ENCODE data around the gene SLC9A9.
A peak's percentile ranks its signal among the peaks of the same experiment; 100 is the strongest.
"Not testable (repeated sequence)": the region's sequence is repeated elsewhere in the genome, so short reads cannot be mapped to it uniquely, and the experiment has no call there.

Gene SLC9A9

DNA sequence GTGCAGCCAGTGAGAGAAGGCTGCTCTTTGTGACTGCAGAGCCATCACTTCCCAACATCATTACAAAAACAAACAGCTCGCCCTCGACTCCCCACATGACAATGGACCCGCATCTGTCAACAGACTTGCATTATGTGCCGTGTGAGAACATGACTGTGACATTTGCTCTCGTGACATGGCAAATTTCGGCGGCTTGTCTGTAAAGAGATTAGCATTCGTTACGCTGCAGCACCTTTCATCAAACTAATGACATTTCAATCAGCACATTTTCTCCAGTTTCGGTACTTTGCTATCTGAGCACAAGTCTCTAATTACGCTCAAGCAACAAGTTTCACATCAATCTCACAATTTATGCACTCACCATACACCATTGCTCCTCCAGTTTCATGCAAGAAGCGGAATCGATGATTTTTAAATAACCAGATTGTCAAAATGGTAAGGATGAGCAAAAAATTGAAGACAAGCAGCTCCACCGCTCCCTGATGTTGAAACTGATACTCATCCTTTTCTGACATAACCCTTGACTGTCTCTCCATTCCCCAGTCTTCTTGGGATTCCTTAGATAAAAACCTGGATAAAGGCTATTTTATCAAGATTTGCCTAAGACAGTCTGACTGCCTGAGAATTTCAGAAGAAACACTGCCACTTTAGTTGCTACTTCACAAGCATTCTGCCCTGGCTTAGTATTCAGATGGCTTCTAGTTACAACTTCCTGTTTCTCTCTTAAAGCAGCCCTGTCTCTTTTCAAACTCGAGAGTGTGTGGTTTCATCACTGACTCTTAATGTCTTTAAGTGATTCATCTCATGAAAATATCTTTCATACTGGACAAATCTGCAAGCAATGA is at the start of gene SLC9A9:
Gene SLC9A9, minus strand, starts transcription at position 682 of the 845 bp plus-strand sequence. Its CDS starts 146 bp downstream, at position 536.
- peak; percentile 53 for DNase-seq

DNA sequence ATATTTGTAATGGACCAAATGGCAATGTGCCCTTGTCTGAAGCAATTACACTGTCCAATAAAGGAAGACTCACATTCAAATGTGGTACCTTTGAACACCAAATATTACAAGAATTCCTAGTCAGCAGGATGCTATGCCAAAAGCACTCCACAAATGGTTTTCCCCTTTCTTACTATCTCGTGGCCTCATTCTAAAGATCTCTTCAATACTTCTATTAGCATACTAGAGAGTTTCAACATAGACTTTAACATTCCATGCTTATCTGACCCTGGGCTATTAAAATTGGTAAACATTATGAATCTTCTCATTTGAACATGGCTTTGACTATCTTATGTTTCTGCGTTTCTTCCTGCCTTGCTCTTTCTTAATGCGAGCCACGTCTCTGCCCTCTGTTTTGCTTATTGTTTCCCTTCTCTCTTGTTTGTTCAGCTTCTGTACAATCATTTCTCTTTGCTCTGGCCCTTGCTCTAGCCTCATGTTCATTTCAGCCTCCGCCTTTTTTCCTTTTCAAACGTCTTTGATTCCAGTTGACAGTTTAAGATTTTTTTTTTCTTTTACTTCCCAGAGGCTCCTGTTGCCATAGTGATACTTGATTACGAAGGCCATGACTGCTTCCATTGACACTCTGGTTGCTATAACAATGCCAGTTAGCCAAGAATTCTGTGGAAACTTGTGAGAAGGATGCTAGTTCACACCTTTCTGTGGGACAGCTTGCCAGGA is 49.5 kb upstream of the SLC9A9 start:
- no peak for DNase-seq

DNA sequence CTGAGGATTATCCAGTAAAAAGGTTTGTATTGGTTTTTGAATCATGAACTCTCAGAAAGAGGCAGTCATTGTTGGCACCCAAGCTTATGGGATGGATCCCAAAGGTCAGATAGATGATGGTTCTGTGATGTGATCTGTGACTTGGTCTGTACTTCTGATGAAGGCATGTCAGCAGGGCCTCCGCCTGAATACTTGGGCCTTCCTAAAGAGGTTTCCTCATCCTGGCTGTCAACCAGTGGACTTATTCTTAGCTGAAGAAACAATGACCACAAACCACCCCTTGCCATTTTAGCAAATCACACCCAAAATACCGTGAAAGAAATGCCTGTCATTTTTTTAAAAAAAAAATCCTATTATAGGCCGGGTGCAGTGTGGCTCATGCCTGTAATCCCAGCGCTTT is 48.2 kb upstream of the SLC9A9 start:
- no peak for DNase-seq

DNA sequence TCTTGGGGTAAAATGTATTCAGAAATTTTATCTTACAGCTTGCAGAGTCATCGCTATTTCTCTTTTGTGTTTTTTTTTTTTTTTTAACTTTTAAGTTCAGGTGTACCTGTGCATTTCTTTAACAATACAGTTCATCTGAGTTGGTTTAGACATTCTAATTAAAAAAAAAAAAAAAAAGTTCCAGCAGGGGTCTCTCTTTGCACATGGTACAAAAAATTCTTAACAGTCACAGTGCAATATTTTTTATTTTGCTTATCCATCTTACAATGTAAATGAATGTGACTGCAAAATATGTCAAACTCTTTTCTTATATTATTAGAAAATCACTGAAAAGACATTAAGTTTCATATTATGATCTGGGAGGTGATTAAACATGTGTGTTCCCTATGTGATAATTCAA is 47.5 kb upstream of the SLC9A9 start:
- DNase-seq = no peak

DNA sequence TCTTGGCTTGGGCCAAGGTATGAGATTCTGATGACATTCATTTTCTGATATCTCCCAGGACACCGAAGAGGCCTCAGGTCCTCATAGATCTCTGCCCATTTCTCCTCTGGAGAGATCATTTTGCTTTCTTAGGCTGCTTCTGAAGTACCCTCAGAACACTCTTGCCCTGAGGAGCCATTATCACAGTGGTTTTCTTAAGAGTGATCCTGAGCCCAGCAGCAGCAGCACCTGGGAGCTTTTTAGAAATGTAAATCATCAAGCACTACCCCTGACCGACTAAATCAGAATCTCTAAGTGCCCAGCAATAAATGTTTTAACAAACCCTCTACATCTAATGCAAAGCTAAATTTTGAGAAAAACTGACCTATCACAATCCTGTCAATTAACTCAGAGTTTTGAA is 40.6 kb upstream of the SLC9A9 start:
- no peak for DNase-seq

GRCh38 chr3:143888166-143888565 is 39.9 kb upstream of the SLC9A9 start:
- DNase-seq = no peak

DNA sequence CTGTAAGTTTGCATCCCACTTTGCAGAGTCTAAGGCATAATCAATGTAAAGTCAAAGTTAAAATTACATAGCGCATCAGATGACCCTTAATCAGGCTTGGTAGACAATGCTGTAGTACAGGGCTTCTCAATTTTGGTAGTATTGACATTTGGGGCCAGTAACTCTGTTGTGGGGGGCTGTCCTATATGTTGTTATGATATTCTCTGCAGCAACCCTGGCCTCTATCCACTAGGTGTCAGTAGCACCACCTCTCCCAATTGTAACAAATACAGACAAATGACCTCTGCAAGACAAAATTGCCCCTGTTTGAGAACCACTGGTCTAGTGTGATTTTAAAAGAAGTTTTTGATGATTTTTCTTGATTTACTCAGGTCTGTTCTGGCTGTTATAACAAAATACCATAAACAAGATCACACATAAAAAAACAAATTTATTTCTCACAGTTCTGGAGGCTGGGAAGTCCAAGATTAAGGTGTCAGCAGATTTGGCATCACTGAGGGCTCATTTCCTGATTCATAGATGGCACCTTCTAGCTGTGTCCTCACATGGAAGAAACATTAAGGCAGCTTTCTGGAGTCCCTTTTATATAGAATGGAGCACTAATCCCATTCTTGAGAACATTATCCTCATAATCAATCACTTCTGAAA is 37.6 kb upstream of the SLC9A9 start:
- DNase-seq = peak; percentile 47

- no peak for DNase-seq
These were observed 36.6 kb upstream of the SLC9A9 start for GRCh38 chr3:143884861-143885260.

DNA sequence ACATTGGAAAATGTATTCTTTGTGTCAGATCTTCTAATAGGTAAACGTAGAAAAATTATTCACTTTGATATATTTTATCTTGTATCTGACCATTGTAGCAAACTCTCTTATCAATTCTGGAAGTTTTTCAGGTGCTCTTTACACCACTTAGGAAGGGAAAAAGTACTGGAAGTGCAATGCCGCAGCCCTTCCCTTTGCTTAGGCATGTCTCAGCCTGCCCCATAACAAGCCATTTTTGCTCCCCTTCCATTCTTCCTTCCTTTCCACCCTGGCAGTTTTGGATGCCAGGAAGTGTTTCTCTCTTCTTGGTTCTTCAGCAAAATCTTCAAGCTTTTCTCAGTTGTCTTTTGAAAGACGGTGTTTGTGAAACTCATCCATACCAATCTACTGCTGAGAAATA is 34.9 kb upstream of the SLC9A9 start:
- DNase-seq = no peak

- DNase-seq = no peak
These were observed 32.8 kb upstream of the SLC9A9 start for GRCh38 chr3:143881095-143881494.

GRCh38 chr3:143875546-143875945 is 27.3 kb upstream of the SLC9A9 start:
- DNase-seq = no peak

- DNase-seq = not testable (repeated sequence)
These were observed 25.3 kb upstream of the SLC9A9 start for GRCh38 chr3:143873553-143873952.

- no peak for DNase-seq
These were observed 17.0 kb upstream of the SLC9A9 start for GRCh38 chr3:143865302-143865701.

DNA sequence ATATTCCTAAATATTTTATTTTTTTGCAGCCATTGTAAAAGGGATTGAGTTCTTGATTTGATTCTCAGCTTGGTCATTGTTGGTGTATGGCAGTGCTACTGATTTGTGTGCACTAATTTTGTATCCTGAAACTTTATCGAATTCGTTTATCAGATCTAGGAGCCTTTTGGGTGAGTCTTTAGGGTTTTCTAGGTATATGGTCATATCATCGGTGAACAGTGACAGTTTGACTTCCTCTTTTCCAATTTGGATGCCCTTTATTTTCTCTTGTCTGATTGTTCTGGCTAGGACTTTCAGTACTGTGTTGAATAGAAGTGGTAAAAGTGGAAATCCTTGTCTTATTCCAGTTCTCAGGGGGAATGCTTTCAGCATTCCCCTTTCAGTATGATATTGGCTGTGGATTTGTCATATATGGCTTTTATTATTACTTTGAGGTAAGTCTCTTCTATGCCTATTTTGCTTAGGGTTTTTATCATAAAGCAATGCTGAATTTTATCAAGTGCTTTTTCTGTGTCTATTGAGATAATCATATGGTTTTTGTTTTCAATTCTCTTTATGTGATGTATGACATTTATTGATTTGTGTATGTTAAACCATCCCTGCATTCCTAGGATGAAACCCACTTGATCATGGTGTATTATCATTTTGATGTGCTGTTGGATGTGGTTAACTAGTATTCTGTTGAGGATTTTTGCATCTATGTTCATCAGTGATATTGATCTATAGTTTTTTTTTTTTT is 11.4 kb upstream of the SLC9A9 start:
- no peak for DNase-seq

- DNase-seq = no peak
These were observed 8.1 kb upstream of the SLC9A9 start for GRCh38 chr3:143856252-143856970.

DNA sequence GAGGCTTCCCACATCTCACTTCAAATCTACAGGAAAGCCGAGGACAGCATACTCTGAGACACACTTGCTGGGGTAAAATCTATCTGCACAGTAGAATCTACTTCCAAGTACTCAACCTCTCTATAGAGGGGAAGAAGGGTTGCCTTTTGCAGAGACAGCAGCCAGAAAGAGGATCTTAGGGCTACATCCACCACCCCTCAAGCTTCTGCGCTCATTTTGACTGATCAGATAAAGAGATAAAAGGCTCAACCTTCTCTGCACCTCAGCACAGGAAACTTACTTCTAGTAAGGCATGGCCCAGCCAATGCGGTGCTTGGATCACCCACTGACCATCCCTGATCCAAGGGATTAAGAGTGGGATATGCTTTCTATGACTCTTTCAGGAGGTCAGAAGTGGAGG is 6.9 kb upstream of the SLC9A9 start:
- DNase-seq = peak; percentile 27

DNA sequence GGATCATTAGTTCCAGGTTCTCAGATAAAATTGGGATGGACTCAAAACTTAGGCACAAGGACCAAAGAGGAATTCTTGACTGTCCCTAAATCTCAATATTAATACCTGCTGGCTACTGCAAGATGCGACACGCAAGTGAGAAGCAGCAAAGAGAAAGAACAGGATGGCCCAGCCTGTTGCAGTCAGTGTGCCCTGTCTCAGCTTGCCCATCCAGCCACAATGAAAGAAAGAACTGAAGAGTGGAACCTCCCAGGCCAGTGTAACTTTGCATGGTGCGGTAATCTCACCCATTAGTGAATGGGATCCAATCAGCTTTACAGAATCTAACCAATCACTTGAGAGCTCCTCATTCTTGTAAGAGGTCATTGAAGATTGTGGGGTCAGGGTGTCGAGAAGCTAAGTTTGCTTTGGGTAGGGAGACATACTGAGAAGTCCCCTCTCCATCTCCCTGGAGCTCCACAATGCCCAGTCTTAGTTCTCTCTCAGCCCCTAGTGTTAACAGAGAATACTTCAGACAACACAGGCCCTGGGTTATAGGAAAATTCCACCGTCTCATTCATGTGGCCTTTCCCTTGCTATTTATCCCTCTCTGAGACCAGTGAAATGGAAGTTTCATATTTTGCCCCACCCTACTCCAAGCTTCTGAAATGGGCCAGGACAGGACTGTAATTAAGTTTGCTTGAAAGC is 3.2 kb upstream of the SLC9A9 start:
- no peak for DNase-seq

- DNase-seq = no peak
These were observed 2.6 kb upstream of the SLC9A9 start for GRCh38 chr3:143850877-143851276.

DNA sequence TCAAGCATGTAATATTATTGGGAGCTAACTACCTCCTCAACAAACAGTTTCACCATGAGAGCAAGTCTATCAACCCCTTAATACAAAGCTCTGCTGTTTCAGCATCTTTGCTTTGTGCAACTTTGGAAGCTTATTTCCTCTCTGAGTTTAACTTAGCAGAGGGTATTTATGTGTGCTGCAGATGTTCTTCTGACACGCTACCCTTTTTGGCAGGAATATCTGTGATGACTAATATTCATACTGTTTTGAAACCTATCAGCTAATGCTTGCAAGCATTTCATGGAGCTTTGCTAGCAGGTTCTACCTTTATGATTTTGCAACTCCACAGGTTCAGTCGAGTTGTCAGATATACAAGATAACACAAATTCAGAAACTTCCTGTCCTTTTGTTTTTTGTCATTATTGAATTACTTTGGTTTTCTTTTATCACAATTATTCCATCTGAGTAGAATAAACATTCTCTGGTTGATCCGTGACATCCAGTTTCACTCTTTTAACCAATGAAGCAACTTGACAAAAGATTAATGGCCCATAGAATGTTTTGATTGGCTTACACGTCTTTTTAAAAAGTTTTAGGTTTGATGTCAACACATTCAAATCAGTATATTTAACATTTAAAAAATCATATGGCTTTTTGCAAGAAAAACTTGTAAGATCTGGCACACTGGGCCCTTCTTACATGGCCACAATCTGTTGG is 1.7 kb upstream of the SLC9A9 start:
- DNase-seq = no peak

GRCh38 chr3:143848704-143849103 is 436 bp upstream of the SLC9A9 start:
- no peak for DNase-seq

DNA sequence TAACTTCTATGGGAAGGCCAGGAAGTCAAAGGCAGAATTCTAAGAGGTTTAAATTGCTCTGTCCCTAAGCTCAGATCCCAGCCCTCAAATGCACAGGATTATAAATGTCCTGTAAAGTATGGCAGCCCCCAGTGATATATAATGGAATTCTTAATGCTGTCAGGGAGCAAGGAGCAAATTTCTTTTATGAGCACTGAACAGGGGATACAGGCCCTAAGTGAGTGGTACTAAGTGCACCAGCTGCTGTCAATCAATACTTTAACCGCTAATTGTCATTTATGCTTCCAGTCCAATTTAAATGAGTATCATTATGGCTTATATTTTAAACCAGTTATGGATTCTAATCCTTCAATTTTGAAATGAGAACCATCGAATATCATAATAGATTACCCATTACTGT is 4.7 kb downstream of the SLC9A9 start:
- DNase-seq = no peak

Measured in CD4-positive, alpha-beta T cell treated with Interleukin-12 subunit alpha and Interleukin-12 subunit beta, for 1 hour (primary cell).